NCI-H1930 (cell line): ENCODE results near the gene INPP4B.

ENCODE experiments used
- DNase-seq, 2 experiments: peaks; one replicate each; lab custom pipeline; 2025; lab: John Stamatoyannopoulos, UW

Gene INPP4B

DNA sequence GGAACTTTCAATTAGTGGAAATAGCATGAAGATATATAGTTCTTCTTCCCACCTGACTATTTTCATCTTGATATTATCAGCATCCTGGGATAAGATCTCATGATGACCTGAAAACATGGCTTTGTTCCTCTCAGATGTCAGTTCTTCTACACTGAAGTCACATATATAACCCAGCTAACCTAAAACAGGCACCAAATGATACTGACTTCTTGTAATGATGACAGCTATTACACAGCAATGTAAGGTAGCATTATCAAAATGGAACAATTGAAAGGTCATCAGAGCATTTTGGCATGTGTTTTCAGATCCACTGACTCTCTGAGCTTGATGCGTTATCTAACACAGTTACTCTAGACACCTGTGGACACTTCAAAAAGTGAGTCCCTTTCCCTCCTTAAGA, 469.9 kb downstream of the INPP4B start:
- DNase-seq = no peak

- DNase-seq = no peak
These were observed 472.5 kb downstream of the INPP4B start for GRCh38 chr4:142373610-142374009.

- DNase-seq = no peak
These were observed 473.4 kb downstream of the INPP4B start for GRCh38 chr4:142372530-142373260.

- DNase-seq = no peak
These were observed 477.0 kb downstream of the INPP4B start for GRCh38 chr4:142369141-142369540.

DNA sequence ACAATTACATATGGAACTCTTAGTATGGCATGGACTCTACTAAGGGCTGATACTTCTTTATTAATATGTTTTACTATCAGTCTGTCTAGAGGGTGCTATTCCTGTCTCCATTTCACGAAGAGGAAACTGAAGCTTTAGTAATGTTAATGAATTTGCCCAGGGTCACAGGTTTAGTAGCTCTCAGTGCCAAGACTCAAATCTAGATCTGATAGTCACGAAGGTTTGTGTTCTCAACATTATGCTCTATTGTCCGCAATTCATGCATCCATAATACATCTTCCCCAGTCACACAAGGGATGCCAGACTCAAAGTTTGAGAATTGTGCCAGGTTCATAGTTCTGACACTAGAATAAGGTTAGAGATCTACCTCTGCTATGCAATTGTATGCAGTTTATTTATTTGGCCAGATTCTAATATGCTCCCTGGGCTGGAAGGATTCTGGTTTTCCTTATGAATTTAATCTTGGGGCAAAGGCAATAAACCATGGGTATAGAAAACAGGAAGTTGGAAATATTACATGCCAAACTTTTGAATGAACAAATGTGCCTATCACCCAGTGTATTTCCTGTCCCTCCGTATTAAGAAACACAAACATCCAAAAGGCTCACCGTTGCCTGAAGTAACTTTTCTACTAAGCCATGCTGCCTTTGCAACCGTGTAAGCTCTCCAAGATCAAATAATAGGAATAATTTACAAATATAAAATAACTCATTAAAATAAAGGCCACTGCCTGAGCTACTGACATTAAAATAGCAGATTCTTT, 478.5 kb downstream of the INPP4B start:
- no peak for DNase-seq

- no peak for DNase-seq
These were observed 479.3 kb downstream of the INPP4B start for GRCh38 chr4:142366769-142367181.

GRCh38 chr4:142365391-142365790, 480.7 kb downstream of the INPP4B start:
- no peak for DNase-seq

DNA sequence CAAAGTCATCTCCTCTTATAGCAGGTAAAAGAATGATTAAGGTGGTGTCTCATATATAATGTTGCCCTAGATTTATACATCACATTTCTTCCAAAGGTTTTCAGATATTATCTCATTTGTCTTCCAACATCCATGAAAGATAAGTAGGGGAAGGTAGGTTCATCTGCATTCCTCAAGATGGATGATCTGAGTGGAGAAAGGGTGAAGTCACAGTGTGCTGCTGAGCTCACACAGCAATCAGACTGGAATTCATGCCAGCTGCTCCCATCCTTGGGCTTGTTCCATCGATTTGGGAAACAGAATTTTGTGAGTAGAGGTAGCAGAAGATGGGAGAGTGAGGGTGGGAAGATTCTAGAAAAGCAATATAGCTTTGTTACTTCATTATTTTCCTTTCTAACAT, 482.4 kb downstream of the INPP4B start:
- DNase-seq = no peak

DNA sequence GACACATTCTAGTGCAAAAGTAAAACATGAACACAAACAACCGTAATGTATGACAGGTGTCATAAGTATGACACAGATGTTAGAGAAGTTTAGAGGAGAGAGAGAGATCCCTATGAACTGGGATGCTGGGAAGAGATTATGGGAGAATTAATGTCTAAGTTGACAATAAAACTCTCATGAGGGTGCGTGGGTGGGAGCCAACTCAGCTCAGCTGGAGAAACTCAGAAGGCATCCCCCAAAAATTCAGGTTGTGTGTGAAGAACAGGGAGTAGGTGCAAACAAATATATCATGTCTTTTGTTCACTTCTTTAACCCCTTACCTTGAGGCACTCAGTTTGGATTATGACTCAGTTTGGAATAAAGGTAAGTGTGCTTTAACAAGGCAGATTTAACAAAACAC, 484.1 kb downstream of the INPP4B start:
- no peak for DNase-seq

DNA sequence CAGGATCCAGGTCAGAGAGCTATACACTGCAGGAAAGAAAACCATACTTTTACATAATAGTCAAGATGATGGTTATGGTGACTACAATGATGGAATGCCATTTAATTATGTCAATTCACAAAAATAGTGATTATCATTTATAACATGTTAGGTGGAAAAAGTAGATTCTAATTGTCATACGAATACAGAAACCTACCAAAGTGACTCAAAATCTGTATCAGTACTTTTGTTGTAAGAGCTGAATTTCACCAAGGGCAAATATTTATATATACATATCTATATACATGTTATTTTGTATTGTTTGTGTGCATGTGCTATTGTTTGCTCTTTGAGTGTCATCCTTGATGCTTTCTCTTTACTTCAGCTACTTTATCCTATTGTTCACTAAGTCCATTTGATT, 485.4 kb downstream of the INPP4B start:
- no peak for DNase-seq

DNA sequence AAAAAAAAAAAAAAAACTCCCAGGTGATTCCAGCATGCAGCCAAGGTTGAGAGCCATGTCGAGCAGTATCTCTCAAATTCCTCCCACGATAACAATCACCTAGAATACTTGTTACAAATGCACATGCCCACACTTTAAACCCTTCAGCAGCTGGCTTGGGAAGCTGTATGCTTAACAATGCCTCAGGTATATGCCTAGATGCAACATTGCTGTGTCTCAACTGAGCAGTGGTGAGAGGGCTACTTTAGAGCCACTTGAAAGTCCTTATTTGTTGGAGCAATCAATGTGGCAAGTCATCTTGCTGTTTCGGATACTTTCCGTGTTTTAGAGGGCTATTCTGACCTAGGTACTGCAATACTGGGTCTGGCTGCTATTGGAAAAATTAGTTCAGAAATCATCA, 487.4 kb downstream of the INPP4B start:
- no peak for DNase-seq

DNA sequence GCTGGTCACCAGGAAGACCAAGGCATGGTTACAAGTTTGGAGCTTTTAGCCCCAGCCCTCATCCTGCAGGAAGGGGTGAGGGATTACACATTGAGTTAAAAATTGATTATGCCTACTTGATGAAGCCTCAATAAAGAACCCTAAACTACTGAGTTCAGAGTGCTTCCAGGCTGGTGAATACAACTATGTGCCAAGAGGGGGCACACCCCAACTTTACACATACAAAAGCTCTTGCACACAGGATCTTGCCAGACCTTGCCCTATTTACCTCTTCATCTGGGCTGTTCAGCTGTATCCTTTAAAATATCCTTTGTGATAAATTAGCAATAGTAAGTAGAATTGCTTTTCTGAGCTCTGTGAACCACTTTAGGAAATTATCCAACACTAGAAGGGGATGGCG, 489.3 kb downstream of the INPP4B start:
- no peak for DNase-seq

DNA sequence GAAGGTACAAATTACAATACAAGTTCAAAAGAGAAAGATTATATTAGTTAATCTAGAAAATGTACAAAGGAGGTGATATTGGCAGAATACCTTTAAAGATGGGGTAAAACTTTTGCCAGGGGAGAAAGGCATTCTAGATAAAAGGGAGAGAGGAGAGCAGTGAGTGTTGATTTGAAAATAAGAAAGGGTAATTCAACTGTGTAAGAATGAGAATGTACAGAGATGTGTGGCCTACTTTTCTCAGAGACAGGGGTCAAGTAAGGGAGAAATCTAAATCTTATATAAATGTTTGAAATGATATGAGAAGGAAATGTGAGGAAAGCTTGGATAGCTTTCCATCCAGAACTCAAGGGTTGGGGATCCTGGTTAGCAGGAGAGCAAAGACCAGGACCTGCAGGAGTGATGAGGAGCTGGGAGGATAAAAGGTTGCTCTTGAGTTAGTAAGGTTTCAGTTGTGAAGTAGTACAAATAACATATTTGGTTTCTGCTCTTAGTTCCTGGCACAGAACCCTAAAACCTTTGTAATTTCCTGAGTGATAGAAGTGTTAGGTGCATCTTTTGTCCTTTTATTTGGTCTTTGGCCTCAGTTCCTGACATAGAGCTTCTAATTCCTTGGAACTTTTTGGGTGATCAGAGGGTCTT, 489.9 kb downstream of the INPP4B start:
- no peak for DNase-seq

GRCh38 chr4:142355421-142355930, 490.6 kb downstream of the INPP4B start:
- DNase-seq = no peak

- no peak for DNase-seq
These were observed 491.2 kb downstream of the INPP4B start for GRCh38 chr4:142354794-142355420.

DNA sequence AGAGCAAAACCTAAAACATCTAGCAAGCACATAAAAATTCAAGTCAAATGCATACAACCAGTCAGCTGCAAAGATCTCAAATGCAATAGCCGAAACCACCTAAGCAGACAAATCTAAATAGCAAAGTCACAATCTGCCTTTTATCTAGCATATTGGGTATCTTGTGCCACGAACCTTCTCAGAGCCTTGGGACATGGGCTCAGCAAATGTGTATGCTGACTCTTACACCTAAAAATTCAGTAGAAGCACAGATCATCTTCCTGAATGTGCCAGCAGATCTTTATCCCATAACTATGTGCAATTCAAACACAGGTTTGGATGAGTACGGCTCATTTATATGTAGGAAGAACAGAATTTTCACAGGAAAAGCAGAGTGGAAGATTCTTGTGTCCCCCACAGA, 492.1 kb downstream of the INPP4B start:
- DNase-seq = no peak

- DNase-seq = peak in 1 of 2 experiments; percentile 12
These were observed 492.9 kb downstream of the INPP4B start for GRCh38 chr4:142353149-142353738.

- no peak for DNase-seq
These were observed 493.4 kb downstream of the INPP4B start for GRCh38 chr4:142352712-142353111.

DNA sequence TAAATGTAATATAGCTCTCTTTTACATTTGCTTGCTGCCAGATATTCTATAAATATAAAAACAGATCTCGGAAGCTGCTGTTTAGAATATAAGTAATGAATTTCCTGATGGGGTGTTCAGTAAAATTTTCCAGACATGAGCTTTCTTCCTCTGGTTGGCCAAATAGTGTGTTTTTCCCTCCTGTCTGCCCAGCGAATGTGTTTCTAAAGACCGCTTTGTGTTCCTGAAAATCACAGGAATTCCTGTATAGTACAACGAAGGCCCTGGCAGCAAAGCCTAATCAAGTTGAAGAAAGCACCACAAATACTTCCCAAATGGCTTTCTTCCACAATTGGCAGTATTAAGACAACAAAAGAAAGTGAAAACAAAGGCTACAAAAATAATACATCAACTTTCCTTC, 494.1 kb downstream of the INPP4B start:
- DNase-seq = no peak

DNA sequence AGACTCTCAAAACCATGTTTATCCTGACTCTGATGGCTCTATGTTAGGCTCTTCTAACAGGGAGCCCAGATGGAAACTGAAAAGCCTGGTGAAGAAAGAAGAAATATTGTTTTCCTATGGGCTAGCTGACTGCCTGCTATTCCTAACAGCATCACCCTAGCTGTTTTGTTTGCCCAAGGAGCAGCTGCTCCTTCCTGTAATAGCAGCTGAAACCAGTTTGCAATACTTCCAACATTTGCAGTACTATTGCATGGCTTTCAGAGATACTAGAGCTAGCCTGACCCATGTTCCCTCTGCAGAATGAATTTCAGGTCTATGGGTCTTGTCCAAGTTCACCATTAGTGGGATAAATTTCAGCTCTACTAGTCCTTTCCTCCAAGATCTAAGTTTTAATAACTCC, 495.2 kb downstream of the INPP4B start:
- peak in 1 of 2 experiments; percentile 16 for DNase-seq

DNA sequence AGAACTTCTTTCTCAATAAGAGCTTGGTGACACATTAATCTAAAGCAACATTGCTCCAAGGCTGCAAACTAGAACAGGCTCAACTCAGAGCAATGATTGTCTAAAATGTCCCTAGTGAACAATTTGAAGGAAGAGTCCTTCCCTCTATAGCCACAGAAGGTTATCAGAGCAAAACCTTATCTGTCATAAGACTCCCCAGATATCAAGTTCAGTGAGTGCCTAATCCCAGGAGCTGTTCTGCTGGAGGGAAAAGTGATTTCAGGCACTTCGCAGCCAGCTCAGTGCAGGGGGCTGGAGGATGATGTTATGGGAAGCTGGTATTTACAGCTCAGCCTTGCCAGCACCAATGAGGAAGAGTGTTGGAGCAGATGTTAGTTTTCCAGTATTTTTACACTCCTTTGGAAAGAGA, 497.5 kb downstream of the INPP4B start:
- no peak for DNase-seq

GRCh38 chr4:142347241-142347640, 498.9 kb downstream of the INPP4B start:
- DNase-seq = no peak
